Fibroblast of the aortic adventitia (primary cell): ENCODE results near the gene NUDT14. TPM values are rescaled to one million over a fixed set of nuclear protein-coding genes. Genes with fewer than 3 reads are reported as not detected.

Experiments
- DNase-seq: peaks from one replicate; pipeline ENCODE4 v3.0.0-alpha.2; 2010; ENCODE audit warnings: low read depth
- H3K4me3 ChIP-seq: 2 replicates; pipeline ENCODE4 v1.5.1; 2011; ENCODE audit warnings: low read depth, mild to moderate bottlenecking, control low read depth, low read length, moderate library complexity
- total RNA-seq: library from RNA; depleted of rRNA; stranded (reverse); fragments of >200 nt; gene quantifications from 2 replicates; pipeline ENCODE4 v1.2.3, GENCODE V29; 2012; ENCODE audit warnings: low replicate concordance
- TF ChIP-seq, protein P1 (sequence below): IDR thresholded peaks from 2 replicates; pipeline ENCODE4 v1.5.1; 2011; ENCODE audit warnings: mild to moderate bottlenecking, low read length, control low read depth, inconsistent platforms; ENCODE audit not compliant: insufficient read depth

NUDT14 gene
- total RNA-seq, 1 donor, result 11.7 TPM

DNA sequence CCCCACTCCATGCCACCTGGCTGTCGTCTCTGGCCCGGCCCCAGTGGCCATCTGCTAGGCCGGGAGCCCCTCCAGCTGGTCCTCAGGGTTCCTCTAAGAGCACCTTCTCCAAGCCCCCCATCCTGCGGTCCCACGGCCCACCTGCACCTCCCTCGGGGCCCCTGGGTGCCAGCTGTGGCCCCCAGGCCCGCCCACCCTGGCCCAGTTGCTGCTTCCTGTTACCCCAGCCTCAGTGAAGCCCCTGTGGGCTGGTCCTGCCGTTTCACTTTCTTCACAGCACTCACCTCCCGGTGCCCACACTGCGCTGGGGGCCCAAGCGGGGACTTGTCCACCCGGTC, 27.6 kb upstream of the NUDT14 start:
- no peak overlapping the region for H3K4me3 ChIP-seq
- DNase-seq, result no peak
- TF ChIP-seq, protein P1, sequence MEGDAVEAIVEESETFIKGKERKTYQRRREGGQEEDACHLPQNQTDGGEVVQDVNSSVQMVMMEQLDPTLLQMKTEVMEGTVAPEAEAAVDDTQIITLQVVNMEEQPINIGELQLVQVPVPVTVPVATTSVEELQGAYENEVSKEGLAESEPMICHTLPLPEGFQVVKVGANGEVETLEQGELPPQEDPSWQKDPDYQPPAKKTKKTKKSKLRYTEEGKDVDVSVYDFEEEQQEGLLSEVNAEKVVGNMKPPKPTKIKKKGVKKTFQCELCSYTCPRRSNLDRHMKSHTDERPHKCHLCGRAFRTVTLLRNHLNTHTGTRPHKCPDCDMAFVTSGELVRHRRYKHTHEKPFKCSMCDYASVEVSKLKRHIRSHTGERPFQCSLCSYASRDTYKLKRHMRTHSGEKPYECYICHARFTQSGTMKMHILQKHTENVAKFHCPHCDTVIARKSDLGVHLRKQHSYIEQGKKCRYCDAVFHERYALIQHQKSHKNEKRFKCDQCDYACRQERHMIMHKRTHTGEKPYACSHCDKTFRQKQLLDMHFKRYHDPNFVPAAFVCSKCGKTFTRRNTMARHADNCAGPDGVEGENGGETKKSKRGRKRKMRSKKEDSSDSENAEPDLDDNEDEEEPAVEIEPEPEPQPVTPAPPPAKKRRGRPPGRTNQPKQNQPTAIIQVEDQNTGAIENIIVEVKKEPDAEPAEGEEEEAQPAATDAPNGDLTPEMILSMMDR, result no peak

DNA sequence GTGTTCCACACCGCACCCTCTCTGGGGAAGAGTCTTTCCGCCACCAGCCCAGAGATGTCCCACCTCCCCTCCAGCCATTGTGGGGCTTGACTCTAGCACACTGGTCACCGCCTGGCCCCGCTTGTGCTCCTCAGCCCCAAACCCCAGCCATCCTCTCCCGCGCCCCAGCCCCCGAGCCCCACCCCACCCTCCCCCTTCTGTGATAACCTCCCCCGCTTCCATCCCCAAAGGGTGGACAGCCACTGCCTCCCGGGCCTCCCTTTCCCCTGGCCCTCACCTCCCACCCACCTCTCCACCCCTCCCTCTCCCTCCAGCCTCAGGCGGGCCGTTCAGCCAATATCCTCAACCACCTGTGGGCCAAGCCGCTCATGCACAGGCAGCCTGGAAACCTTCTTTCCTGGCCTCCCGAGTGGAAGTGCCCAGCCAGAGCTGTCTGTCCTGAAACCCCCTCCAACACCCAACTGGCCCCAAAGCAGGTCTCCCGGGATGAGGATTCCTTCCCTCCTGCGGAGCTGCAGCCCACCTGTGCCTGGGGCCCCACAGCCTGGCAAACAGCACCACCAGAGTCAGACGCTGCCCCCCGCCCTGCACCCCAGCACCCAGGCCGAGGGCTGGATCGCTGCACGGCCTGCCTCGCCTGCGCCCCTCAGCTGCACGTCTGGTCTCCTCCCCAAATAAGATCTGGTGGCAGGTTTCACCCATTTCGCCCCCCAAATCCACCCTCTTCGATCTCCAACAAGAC, 27.1 kb upstream of the NUDT14 start:
- no peak overlapping the region for H3K4me3 ChIP-seq
- no peak for DNase-seq
- TF ChIP-seq, protein P1, result no peak

DNA sequence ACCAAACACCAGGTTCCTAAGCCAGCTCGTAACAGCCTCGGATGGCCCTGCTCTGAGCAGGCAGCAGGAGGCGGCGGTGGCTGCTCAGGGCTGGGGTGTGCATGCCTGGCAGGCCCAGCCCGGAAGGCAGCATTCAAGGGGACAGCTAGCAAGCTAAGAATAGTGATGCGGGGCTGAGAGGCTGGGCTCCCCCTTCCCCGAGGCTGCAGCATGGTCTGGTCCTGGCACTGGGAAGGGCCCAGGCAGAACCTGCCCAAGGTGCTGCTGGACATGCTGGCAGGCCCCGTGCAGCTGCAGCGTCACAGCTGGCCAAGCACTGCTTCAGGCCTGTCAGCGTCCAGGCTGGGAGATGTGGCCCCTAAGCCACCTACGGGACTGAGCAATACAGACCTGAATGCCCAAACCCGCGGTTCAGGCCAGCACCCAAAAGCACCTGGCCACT, 26.4 kb upstream of the NUDT14 start:
- DNase-seq, result no peak
- TF ChIP-seq, protein P1, result no peak

DNA sequence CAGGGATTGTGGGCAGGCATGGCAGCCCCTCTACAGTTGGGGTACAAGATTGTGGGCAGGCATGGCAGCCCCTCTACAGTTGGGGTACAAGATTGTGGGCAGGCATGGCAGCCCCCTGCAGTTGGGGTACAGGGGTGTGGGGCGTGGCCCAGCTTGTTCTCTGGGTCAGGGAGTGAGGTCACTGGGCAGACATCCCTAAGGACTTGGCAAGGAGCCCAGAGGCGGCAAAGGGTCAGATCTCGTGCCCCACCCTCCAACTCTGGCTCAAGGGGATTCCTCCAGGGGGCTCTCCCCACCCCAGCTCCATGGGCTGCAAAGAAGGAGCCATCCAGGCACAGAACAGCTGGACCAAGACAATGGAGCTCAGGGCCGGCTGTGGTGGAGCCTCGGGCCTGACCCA, 25.8 kb upstream of the NUDT14 start:
- TF ChIP-seq, protein P1, result no peak
- H3K4me3 ChIP-seq, result no peak overlapping the region
- no peak for DNase-seq

More for the DNA sequence above, 26.4 kb upstream of the NUDT14 start:
- no peak overlapping the region for H3K4me3 ChIP-seq

DNA sequence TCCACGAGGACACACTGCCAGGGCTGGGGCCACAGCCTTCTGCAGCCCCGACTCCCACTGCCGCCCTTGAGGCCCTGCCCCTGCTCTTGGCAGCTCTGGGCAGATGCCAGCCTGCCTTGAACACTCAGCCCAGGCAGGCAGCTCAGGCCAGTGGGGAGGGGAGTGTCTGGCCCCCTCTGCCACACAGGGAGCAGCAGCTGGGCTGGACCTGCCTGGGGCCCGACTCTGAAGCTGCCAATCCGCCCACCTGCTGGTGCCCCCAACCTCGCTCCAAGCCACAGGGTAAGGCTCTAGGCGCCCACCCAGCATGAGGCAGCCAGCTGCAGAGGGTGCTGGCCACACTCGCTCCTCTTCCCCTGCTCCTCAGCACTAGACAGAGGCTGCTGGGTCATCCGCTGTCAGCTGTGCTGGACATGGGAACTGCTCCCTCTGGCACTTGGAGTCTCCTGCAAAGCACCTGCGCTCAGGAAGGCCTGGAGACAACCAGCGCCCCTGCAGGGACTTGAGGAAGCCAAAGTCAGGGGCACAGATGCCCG, 24.6 kb upstream of the NUDT14 start:
- H3K4me3 ChIP-seq, result no peak overlapping the region
- DNase-seq, result no peak
- TF ChIP-seq, protein P1, result no peak

GRCh38 chr14:105204931-105205672, 24.0 kb upstream of the NUDT14 start:
- no peak for DNase-seq
- TF ChIP-seq, protein P1, result no peak
- no peak overlapping the region for H3K4me3 ChIP-seq
